Activated CD4-positive, alpha-beta T cell treated with anti-CD3 and anti-CD28 coated beads, Interleukin-2, amount 10 ng/mL, durations not matched to agents 24 days and 14 days (primary cell): ENCODE data around the gene DYDC2. TPM values are rescaled to one million over a fixed set of nuclear protein-coding genes. Genes with fewer than 3 reads are reported as not detected.

Experiments
- DNase-seq: peaks from one replicate; pipeline ENCODE4 v3.0.0; 2022
- H3K27ac Mint-ChIP-seq: one replicate; pipeline ENCODE4 v1.8.0; 2022; ENCODE audit warnings: mild to moderate bottlenecking, mixed read lengths
- H3K27me3 Mint-ChIP-seq: one replicate; pipeline ENCODE4 v1.8.0; 2022; ENCODE audit warnings: mixed read lengths
- H3K36me3 Mint-ChIP-seq: one replicate; pipeline ENCODE4 v1.8.0; 2022; ENCODE audit warnings: low read depth, mild to moderate bottlenecking, mixed read lengths
- H3K4me1 Mint-ChIP-seq: one replicate; pipeline ENCODE4 v1.8.0; 2021; ENCODE audit warnings: mixed read lengths
- H3K4me3 Mint-ChIP-seq: one replicate; pipeline ENCODE4 v1.8.0; 2022; ENCODE audit warnings: mild to moderate bottlenecking, moderate library complexity, mixed read lengths
- H3K9me3 Mint-ChIP-seq: one replicate; pipeline ENCODE4 v1.8.0; 2021; ENCODE audit warnings: mixed read lengths
- intact Hi-C: fragments of 100-400 bp; cut with micrococcal nuclease; formaldehyde crosslinking; loops from one replicate; pipeline ENCODE4 v1.15.1; 2023
- total RNA-seq: library from RNA; stranded (reverse); gene quantifications from 2 replicates; pipeline ENCODE4 v1.2.3, GENCODE V29; 2022

Gene DYDC2
- total RNA-seq, result not detected in 2 replicates

GRCh38 chr10:80356563-80356988 is at the start of gene DYDC2, which contains the start of gene DYDC1:
TSS of gene DYDC2 (plus strand) at chr10:80356781. CDS start at chr10:80362444, 5,663 bp downstream.
TSS of gene DYDC1 (minus strand) at chr10:80356755. CDS start at chr10:80352601, 4,154 bp downstream.
- intact Hi-C loops, result no loop called here
- no peaks in the 10 kb centered on the region for H3K36me3 Mint-ChIP-seq
- no peaks in the 10 kb centered on the region for H3K9me3 Mint-ChIP-seq
- peak; percentile 82 for DNase-seq
- peaks cover 46% of the 10 kb centered on the region for H3K27me3 Mint-ChIP-seq
- H3K4me1 Mint-ChIP-seq, result peaks cover 2% of the 10 kb centered on the region
- peak within 1 kb of the TSS; percentile 73 for H3K4me3 Mint-ChIP-seq
- H3K27ac Mint-ChIP-seq, result no peak within 1 kb of the TSS

- H3K4me1 Mint-ChIP-seq, result no peaks in the 10 kb centered on the region
- intact Hi-C loops, result no loop called here
- peaks cover 5% of the 10 kb centered on the region for H3K27me3 Mint-ChIP-seq
- no peak overlapping the region for H3K27ac Mint-ChIP-seq
- DNase-seq, result no peak
- H3K4me3 Mint-ChIP-seq, result no peak overlapping the region
- H3K36me3 Mint-ChIP-seq, result no peaks in the 10 kb centered on the region
- H3K9me3 Mint-ChIP-seq, result no peaks in the 10 kb centered on the region
Measured at GRCh38 chr10:80313523-80313922, 43.1 kb upstream of the DYDC2 start.

GRCh38 chr10:80315391-80315790 is 41.2 kb upstream of the DYDC2 start:
- Mint-ChIP-seq H3K27ac (no peak overlapping the region), H3K4me3 (no peak overlapping the region), H3K4me1 (no peaks in the 10 kb centered on the region), H3K27me3 (peaks cover 10% of the 10 kb centered on the region), H3K36me3 (no peaks in the 10 kb centered on the region), H3K9me3 (no peaks in the 10 kb centered on the region)
- intact Hi-C loops, result no loop called here
- DNase-seq, result no peak

- no peak overlapping the region for H3K27ac Mint-ChIP-seq
- DNase-seq, result no peak
- no peaks in the 10 kb centered on the region for H3K4me1 Mint-ChIP-seq
- intact Hi-C loops, result no loop called here
- H3K4me3 Mint-ChIP-seq, result no peak overlapping the region
- H3K9me3 Mint-ChIP-seq, result no peaks in the 10 kb centered on the region
- peaks cover 8% of the 10 kb centered on the region for H3K27me3 Mint-ChIP-seq
- H3K36me3 Mint-ChIP-seq, result no peaks in the 10 kb centered on the region
Measured at GRCh38 chr10:80318742-80319141, 37.8 kb upstream of the DYDC2 start.

- peaks cover 8% of the 10 kb centered on the region for H3K27me3 Mint-ChIP-seq
- no peaks in the 10 kb centered on the region for H3K9me3 Mint-ChIP-seq
- H3K27ac Mint-ChIP-seq, result no peak overlapping the region
- H3K4me1 Mint-ChIP-seq, result no peaks in the 10 kb centered on the region
- DNase-seq, result no peak
- intact Hi-C loops, result no loop called here
- H3K4me3 Mint-ChIP-seq, result no peak overlapping the region
- H3K36me3 Mint-ChIP-seq, result no peaks in the 10 kb centered on the region
Measured at GRCh38 chr10:80319318-80319717, 37.3 kb upstream of the DYDC2 start.

- no peaks in the 10 kb centered on the region for H3K9me3 Mint-ChIP-seq
- no peak overlapping the region for H3K27ac Mint-ChIP-seq
- intact Hi-C loops, result no loop called here
- peaks cover 8% of the 10 kb centered on the region for H3K27me3 Mint-ChIP-seq
- H3K36me3 Mint-ChIP-seq, result no peaks in the 10 kb centered on the region
- DNase-seq, result no peak
- H3K4me1 Mint-ChIP-seq, result no peaks in the 10 kb centered on the region
- no peak overlapping the region for H3K4me3 Mint-ChIP-seq
Measured at GRCh38 chr10:80319725-80320290, 36.8 kb upstream of the DYDC2 start.

GRCh38 chr10:80320377-80320776 is 36.2 kb upstream of the DYDC2 start:
- Mint-ChIP-seq H3K36me3 (no peaks in the 10 kb centered on the region), H3K4me1 (no peaks in the 10 kb centered on the region), H3K27me3 (peaks cover 8% of the 10 kb centered on the region), H3K4me3 (no peak overlapping the region), H3K27ac (no peak overlapping the region), H3K9me3 (no peaks in the 10 kb centered on the region)
- intact Hi-C loops, result no loop called here
- no peak for DNase-seq

GRCh38 chr10:80321183-80321582 is 35.4 kb upstream of the DYDC2 start:
- no peak overlapping the region for H3K4me3 Mint-ChIP-seq
- H3K4me1 Mint-ChIP-seq, result no peaks in the 10 kb centered on the region
- DNase-seq, result no peak
- no peaks in the 10 kb centered on the region for H3K9me3 Mint-ChIP-seq
- H3K36me3 Mint-ChIP-seq, result no peaks in the 10 kb centered on the region
- peaks cover 8% of the 10 kb centered on the region for H3K27me3 Mint-ChIP-seq
- no peak overlapping the region for H3K27ac Mint-ChIP-seq
- intact Hi-C loops, result no loop called here

- H3K4me1 Mint-ChIP-seq, result no peaks in the 10 kb centered on the region
- H3K4me3 Mint-ChIP-seq, result no peak overlapping the region
- DNase-seq, result no peak
- no peak overlapping the region for H3K27ac Mint-ChIP-seq
- H3K27me3 Mint-ChIP-seq, result peaks cover 7% of the 10 kb centered on the region
- intact Hi-C loops, result no loop called here
- H3K36me3 Mint-ChIP-seq, result no peaks in the 10 kb centered on the region
- no peaks in the 10 kb centered on the region for H3K9me3 Mint-ChIP-seq
Measured at GRCh38 chr10:80322158-80322557, 34.4 kb upstream of the DYDC2 start.

- Mint-ChIP-seq H3K4me3 (no peak overlapping the region), H3K27me3 (peaks cover 6% of the 10 kb centered on the region), H3K36me3 (no peaks in the 10 kb centered on the region), H3K27ac (no peak overlapping the region), H3K9me3 (no peaks in the 10 kb centered on the region), H3K4me1 (no peaks in the 10 kb centered on the region)
- DNase-seq, result no peak
- intact Hi-C loops, result no loop called here
Measured at GRCh38 chr10:80322711-80323110, 33.9 kb upstream of the DYDC2 start.

- DNase-seq, result no peak
- H3K36me3 Mint-ChIP-seq, result no peaks in the 10 kb centered on the region
Measured at GRCh38 chr10:80323311-80323710, 33.3 kb upstream of the DYDC2 start.

GRCh38 chr10:80324086-80324485 is 32.5 kb upstream of the DYDC2 start:
- H3K4me1 Mint-ChIP-seq, result no peaks in the 10 kb centered on the region
- no peak overlapping the region for H3K4me3 Mint-ChIP-seq
- intact Hi-C loops, result no loop called here
- no peaks in the 10 kb centered on the region for H3K9me3 Mint-ChIP-seq
- peaks cover 6% of the 10 kb centered on the region for H3K27me3 Mint-ChIP-seq
- H3K27ac Mint-ChIP-seq, result no peak overlapping the region
- H3K36me3 Mint-ChIP-seq, result no peaks in the 10 kb centered on the region
- DNase-seq, result no peak

More at GRCh38 chr10:80323311-80323710, 33.3 kb upstream of the DYDC2 start:
- no peak overlapping the region for H3K4me3 Mint-ChIP-seq
- H3K27me3 Mint-ChIP-seq, result peaks cover 6% of the 10 kb centered on the region
- intact Hi-C loops, result no loop called here
- no peaks in the 10 kb centered on the region for H3K9me3 Mint-ChIP-seq
- no peak overlapping the region for H3K27ac Mint-ChIP-seq
- H3K4me1 Mint-ChIP-seq, result no peaks in the 10 kb centered on the region

- Mint-ChIP-seq H3K4me3 (no peak overlapping the region), H3K27ac (no peak overlapping the region), H3K27me3 (peaks cover 3% of the 10 kb centered on the region), H3K9me3 (no peaks in the 10 kb centered on the region), H3K36me3 (no peaks in the 10 kb centered on the region), H3K4me1 (no peaks in the 10 kb centered on the region)
- intact Hi-C loops, result no loop called here
- DNase-seq, result no peak
Measured at GRCh38 chr10:80324891-80325364, 31.7 kb upstream of the DYDC2 start.

- Mint-ChIP-seq H3K4me3 (no peak overlapping the region), H3K36me3 (no peaks in the 10 kb centered on the region), H3K27me3 (peaks cover 14% of the 10 kb centered on the region), H3K27ac (no peak overlapping the region), H3K9me3 (no peaks in the 10 kb centered on the region), H3K4me1 (no peaks in the 10 kb centered on the region)
- no peak for DNase-seq
- intact Hi-C loops, result no loop called here
Measured at GRCh38 chr10:80333983-80334382, 22.6 kb upstream of the DYDC2 start.

- DNase-seq, result no peak
- H3K36me3 Mint-ChIP-seq, result no peaks in the 10 kb centered on the region
- intact Hi-C loops, result no loop called here
- H3K27ac Mint-ChIP-seq, result no peak overlapping the region
- H3K9me3 Mint-ChIP-seq, result no peaks in the 10 kb centered on the region
- peaks cover 2% of the 10 kb centered on the region for H3K27me3 Mint-ChIP-seq
- no peaks in the 10 kb centered on the region for H3K4me1 Mint-ChIP-seq
- H3K4me3 Mint-ChIP-seq, result no peak overlapping the region
Measured at GRCh38 chr10:80344276-80344675, 12.3 kb upstream of the DYDC2 start.
